ENCODE data around the gene CAMSAP1. TPM values are rescaled to one million over a fixed set of nuclear protein-coding genes. Genes with fewer than 3 reads are reported as not detected.
A peak's percentile ranks its signal among the peaks of the same experiment; 100 is the strongest.

The CAMSAP1 gene
- total RNA-seq, 2 experiments from 2014 or later: 30.4 to 33.0 TPM

DNA sequence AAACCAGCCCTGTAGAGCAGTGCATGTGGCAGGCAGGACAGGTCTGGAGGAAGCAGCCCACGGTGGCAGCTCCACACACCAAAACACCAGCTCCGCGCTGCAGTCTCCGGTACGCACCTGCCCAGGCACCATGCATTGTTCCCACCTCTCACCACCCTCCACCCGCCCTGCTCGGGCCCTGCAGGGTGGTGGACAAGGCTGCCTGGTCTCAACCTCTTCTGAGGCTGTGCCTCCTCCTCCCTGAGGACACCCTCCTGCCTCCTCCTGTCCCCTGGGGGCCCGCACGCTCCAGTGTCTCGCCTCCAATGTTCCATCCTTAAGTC is 109.1 kb downstream of the CAMSAP1 start:
- Histone ChIP-seq H3K27ac (ENCODE audit: low read depth, low read length, poor library complexity, severe bottlenecking) (no peak overlapping the region), H3K4me1 (ENCODE audit: insufficient read depth, low read length, poor library complexity, severe bottlenecking) (no peaks in the 10 kb centered on the region), H4K20me1 (ENCODE audit: insufficient read depth, low read length) (no peaks in the 10 kb centered on the region), H3K9me2 (ENCODE audit: insufficient read depth, low read length) (no peaks in the 10 kb centered on the region), H3K36me3 (ENCODE audit: insufficient read depth, low read length) (no peaks in the 10 kb centered on the region), H3K4me2 (ENCODE audit: low read length) (no peak overlapping the region), H3K79me2 (ENCODE audit: insufficient read depth, low read depth, low read length) (no peaks in the 10 kb centered on the region), H2AFZ (ENCODE audit: low read length) (no peak overlapping the region), H3K9me3 (ENCODE audit: low read length) (no peaks in the 10 kb centered on the region), H3K4me3 (ENCODE audit: low read depth, low read length, poor library complexity, severe bottlenecking) (no peak overlapping the region)
- CTCF ChIA-PET (ENCODE audit: unreplicated experiment): no interaction called here
- intact Hi-C loops (cut with micrococcal nuclease; ENCODE audit: unreplicated experiment): no loop called here
- no TSS peak for BruUV-seq (replicated peaks)
- DNase-seq (ENCODE audit: low spot score): no peak
- no peak for TF ChIP-seq EZH2phosphoT487 (IDR thresholded peaks at IDR 0.05; ENCODE audit: borderline replicate concordance, low read depth, low read length)
- TF ChIP-seq, protein P1, sequence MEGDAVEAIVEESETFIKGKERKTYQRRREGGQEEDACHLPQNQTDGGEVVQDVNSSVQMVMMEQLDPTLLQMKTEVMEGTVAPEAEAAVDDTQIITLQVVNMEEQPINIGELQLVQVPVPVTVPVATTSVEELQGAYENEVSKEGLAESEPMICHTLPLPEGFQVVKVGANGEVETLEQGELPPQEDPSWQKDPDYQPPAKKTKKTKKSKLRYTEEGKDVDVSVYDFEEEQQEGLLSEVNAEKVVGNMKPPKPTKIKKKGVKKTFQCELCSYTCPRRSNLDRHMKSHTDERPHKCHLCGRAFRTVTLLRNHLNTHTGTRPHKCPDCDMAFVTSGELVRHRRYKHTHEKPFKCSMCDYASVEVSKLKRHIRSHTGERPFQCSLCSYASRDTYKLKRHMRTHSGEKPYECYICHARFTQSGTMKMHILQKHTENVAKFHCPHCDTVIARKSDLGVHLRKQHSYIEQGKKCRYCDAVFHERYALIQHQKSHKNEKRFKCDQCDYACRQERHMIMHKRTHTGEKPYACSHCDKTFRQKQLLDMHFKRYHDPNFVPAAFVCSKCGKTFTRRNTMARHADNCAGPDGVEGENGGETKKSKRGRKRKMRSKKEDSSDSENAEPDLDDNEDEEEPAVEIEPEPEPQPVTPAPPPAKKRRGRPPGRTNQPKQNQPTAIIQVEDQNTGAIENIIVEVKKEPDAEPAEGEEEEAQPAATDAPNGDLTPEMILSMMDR (conservative IDR thresholded peaks at IDR 0.05; ENCODE audit: low read length): no peak
- POLR2A ChIA-PET: no interaction called here

DNA sequence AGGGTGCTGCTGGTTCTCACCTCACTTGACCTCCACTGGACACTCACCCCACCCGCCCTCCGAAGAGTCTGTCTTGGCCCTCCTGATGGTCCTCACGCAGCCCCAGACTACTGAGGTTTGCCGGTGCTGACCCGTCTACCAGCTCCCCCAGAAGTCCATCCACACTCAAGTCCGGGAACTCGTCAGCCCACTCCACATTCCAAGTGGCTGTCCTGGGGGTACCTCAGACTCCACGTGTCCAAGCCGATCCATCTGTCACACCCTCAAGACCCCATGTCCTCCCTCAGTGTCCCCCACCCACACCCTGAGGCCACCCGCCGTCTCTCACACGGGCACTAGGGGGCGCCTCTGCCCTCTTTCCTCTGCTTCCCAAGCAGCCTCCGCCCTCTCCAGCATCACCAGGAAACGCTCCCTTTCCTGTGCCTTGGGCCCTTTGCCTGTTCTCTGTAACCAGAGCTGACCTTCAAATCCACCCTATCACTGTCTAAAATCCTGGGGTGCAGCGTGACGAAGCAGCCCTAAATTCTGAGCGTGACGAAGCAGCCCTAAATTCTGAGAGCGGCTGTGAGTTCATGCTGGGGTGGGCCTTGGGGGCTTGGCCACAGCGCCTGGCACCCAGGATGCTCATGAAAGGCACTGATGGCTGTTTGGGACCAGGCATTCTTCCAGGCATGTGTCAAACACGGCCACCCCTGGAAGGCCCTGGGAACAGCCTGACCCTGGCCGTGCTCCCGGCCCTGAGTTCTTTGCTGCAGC is 109.7 kb downstream of the CAMSAP1 start:
- Histone ChIP-seq H3K9me3 (ENCODE audit: low read length) (no peaks in the 10 kb centered on the region), H4K20me1 (ENCODE audit: insufficient read depth, low read length) (no peaks in the 10 kb centered on the region), H3K4me3 (ENCODE audit: low read depth, low read length, poor library complexity, severe bottlenecking) (no peak overlapping the region), H2AFZ (ENCODE audit: low read length) (no peak overlapping the region), H3K36me3 (ENCODE audit: insufficient read depth, low read length) (no peaks in the 10 kb centered on the region), H3K27ac (ENCODE audit: low read depth, low read length, poor library complexity, severe bottlenecking) (no peak overlapping the region), H3K4me2 (ENCODE audit: low read length) (no peak overlapping the region), H3K9me2 (ENCODE audit: insufficient read depth, low read length) (no peaks in the 10 kb centered on the region), H3K4me1 (ENCODE audit: insufficient read depth, low read length, poor library complexity, severe bottlenecking) (no peaks in the 10 kb centered on the region), H3K79me2 (ENCODE audit: insufficient read depth, low read depth, low read length) (no peaks in the 10 kb centered on the region)
- no TSS peak for BruUV-seq (replicated peaks)
- ChIA-PET POLR2A (no interaction called here), CTCF (ENCODE audit: unreplicated experiment) (no interaction called here)
- intact Hi-C loops (cut with micrococcal nuclease; ENCODE audit: unreplicated experiment): loop anchor here (1.0 kb wide), 1 partner anchor 128 kb away; no protein-coding TSS in a partner anchor
- no peak for TF ChIP-seq EZH2phosphoT487 (IDR thresholded peaks at IDR 0.05; ENCODE audit: borderline replicate concordance, low read depth, low read length)
- TF ChIP-seq, protein P1 (conservative IDR thresholded peaks at IDR 0.05; ENCODE audit: low read length): peak; percentile 86
- DNase-seq (ENCODE audit: low spot score): peak; percentile 33

DNA sequence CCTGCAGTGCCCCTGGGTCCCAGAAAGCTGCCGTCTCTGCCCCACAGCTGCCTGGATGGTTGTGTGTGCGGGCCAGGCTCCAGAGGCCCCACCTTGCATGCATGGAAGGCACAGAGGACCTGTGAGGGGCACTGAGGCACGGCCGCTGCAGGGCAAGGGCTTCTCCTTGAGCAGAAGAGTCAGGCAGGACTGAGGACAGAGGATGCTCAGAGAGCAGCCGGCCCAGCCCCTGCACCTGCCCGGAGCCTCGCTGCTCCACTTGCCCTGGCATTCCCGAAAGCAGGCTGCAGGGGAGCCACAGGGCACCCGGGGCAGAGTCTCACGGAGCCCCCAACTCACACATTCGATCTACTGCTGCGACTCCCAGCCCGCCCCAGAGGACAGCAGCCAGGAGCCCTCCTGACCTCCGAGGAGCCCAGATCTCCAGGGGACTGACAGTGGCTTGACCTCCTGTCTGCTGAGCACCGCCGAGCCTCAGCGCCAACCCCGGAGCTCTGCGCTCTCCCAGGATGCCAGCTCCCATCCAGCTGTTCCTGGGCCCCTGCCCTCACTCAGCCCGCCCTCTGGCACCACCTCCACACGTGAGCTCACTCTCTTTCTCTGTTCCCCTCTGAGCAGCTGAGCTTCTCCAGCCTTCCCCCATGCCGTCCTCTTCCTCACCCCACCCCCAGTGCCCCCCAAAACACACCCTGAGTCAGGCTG is 110.4 kb downstream of the CAMSAP1 start:
- no peaks in the 10 kb centered on the region for H3K4me1 ChIP-seq (ENCODE audit: insufficient read depth, low read length, poor library complexity, severe bottlenecking)
- no peaks in the 10 kb centered on the region for H3K9me3 ChIP-seq (ENCODE audit: low read length)
- no peak overlapping the region for H3K27ac ChIP-seq (ENCODE audit: low read depth, low read length, poor library complexity, severe bottlenecking)
- H2AFZ ChIP-seq (ENCODE audit: low read length): no peak overlapping the region
- H4K20me1 ChIP-seq (ENCODE audit: insufficient read depth, low read length): no peaks in the 10 kb centered on the region
- no peaks in the 10 kb centered on the region for H3K9me2 ChIP-seq (ENCODE audit: insufficient read depth, low read length)
- BruUV-seq (replicated peaks): no TSS peak
- TF ChIP-seq EZH2phosphoT487 (IDR thresholded peaks at IDR 0.05; ENCODE audit: borderline replicate concordance, low read depth, low read length): no peak
- TF ChIP-seq, protein P1 (conservative IDR thresholded peaks at IDR 0.05; ENCODE audit: low read length): no peak
- CTCF ChIA-PET (ENCODE audit: unreplicated experiment): no interaction called here
- H3K4me3 ChIP-seq (ENCODE audit: low read depth, low read length, poor library complexity, severe bottlenecking): no peak overlapping the region
- POLR2A ChIA-PET: no interaction called here
- no peak for DNase-seq (ENCODE audit: low spot score)
- no peak overlapping the region for H3K4me2 ChIP-seq (ENCODE audit: low read length)
- intact Hi-C loops (cut with micrococcal nuclease; ENCODE audit: unreplicated experiment): loop anchor here (1.0 kb wide), 1 partner anchor 128 kb away; no protein-coding TSS in a partner anchor
- H3K79me2 ChIP-seq (ENCODE audit: insufficient read depth, low read depth, low read length): no peaks in the 10 kb centered on the region
- H3K36me3 ChIP-seq (ENCODE audit: insufficient read depth, low read length): no peaks in the 10 kb centered on the region

Measured in OCI-LY7 (cell line).